H9 (cell line): ENCODE data around the gene VPS9D1. TPM values are rescaled to one million over a fixed set of nuclear protein-coding genes. Genes with fewer than 3 reads are reported as not detected.

ENCODE experiments used
- DNase-seq: peaks from one replicate; pipeline ENCODE4 v3.0.0-alpha.2; 2017
- H2AFZ ChIP-seq: one replicate; pipeline ENCODE4 v1.6.1; 2013; ENCODE audit warnings: mild to moderate bottlenecking, low read length, control low read depth, moderate library complexity
- H2AK5ac ChIP-seq: 2 replicates; pipeline ENCODE4 v1.6.1; 2013; ENCODE audit warnings: low read length, control low read depth, mixed read lengths; ENCODE audit not compliant: insufficient read length
- H2BK120ac ChIP-seq: one replicate; pipeline ENCODE4 v1.6.1; 2013; ENCODE audit warnings: low read depth, mild to moderate bottlenecking, low read length, control low read depth, inconsistent platforms; ENCODE audit not compliant: poor library complexity, severe bottlenecking
- H2BK12ac ChIP-seq: 2 replicates; pipeline ENCODE4 v1.6.1; 2013; ENCODE audit warnings: low read length, control low read depth, mixed read lengths, low read depth; ENCODE audit not compliant: insufficient read length
- H2BK15ac ChIP-seq: 2 replicates; pipeline ENCODE4 v1.6.1; 2013; ENCODE audit warnings: low read depth, low read length, control low read depth
- H2BK20ac ChIP-seq: one replicate; pipeline ENCODE4 v1.6.1; 2013; ENCODE audit warnings: low read depth, mild to moderate bottlenecking, low read length, control low read depth, inconsistent platforms; ENCODE audit not compliant: poor library complexity, severe bottlenecking
- H2BK5ac ChIP-seq: 2 replicates; pipeline ENCODE4 v1.6.1; 2013; ENCODE audit warnings: low read length, control low read depth, mixed read lengths; ENCODE audit not compliant: insufficient read length
- H3K14ac ChIP-seq: 2 replicates; pipeline ENCODE4 v1.6.1; 2013; ENCODE audit warnings: low read length, control low read depth; ENCODE audit not compliant: insufficient read depth
- H3K18ac ChIP-seq: 2 replicates; pipeline ENCODE4 v1.6.1; 2013; ENCODE audit warnings: low read depth, mild to moderate bottlenecking, mixed read lengths, low read length, control low read depth; ENCODE audit not compliant: insufficient read length
- H3K23ac ChIP-seq: 2 replicates; pipeline ENCODE4 v1.6.1; 2013; ENCODE audit warnings: low read length, control low read depth, mixed read lengths, low read depth; ENCODE audit not compliant: insufficient read length
- H3K23me2 ChIP-seq: 2 replicates; pipeline ENCODE4 v1.6.1; 2013; ENCODE audit warnings: low read depth, mild to moderate bottlenecking, mixed read lengths, low read length, control low read depth; ENCODE audit not compliant: insufficient read length, poor library complexity, severe bottlenecking
- H3K27ac ChIP-seq: 2 replicates; pipeline ENCODE4 v1.5.1; 2013; ENCODE audit warnings: low read length, control low read depth, mixed read lengths, low read depth; ENCODE audit not compliant: insufficient read length
- H3K27me3 ChIP-seq: 2 replicates; pipeline ENCODE4 v1.6.1; 2013; ENCODE audit warnings: low read length, control low read depth, inconsistent platforms; ENCODE audit not compliant: insufficient read depth
- H3K4ac ChIP-seq: 2 replicates; pipeline ENCODE4 v1.6.1; 2013; ENCODE audit warnings: low read depth, mild to moderate bottlenecking, control low read depth, inconsistent platforms, low read length, moderate library complexity
- H3K4me1 ChIP-seq: 2 replicates; pipeline ENCODE4 v1.6.1; 2013; ENCODE audit warnings: low read length, control low read depth, inconsistent platforms; ENCODE audit not compliant: insufficient read depth
- H3K4me2 ChIP-seq: 2 replicates; pipeline ENCODE4 v1.6.1; 2013; ENCODE audit warnings: low read length, control low read depth, mixed read lengths; ENCODE audit not compliant: insufficient read length, insufficient read depth
- H3K56ac ChIP-seq: 2 replicates; pipeline ENCODE4 v1.6.1; 2013; ENCODE audit warnings: low read depth, mild to moderate bottlenecking, mixed read lengths, low read length, control low read depth; ENCODE audit not compliant: insufficient read length
- H3K79me1 ChIP-seq: 2 replicates; pipeline ENCODE4 v1.6.1; 2013; ENCODE audit warnings: low read depth, mild to moderate bottlenecking, moderate library complexity, low read length, control low read depth, inconsistent platforms; ENCODE audit not compliant: insufficient read depth, poor library complexity, severe bottlenecking
- H3K79me2 ChIP-seq: 2 replicates; pipeline ENCODE4 v1.6.1; 2013; ENCODE audit warnings: low read length, control low read depth, inconsistent platforms; ENCODE audit not compliant: insufficient read depth
- H3K9ac ChIP-seq: 2 replicates; pipeline ENCODE4 v1.6.1; 2013; ENCODE audit warnings: low read length, control low read depth, mixed read lengths; ENCODE audit not compliant: insufficient read length; ENCODE audit errors: extremely low read depth
- H3K9me3 ChIP-seq: one replicate; pipeline ENCODE4 v1.6.1; 2013; ENCODE audit warnings: low read depth, low read length, inconsistent platforms; ENCODE audit not compliant: control insufficient read depth
- H3T11ph ChIP-seq: one replicate; pipeline ENCODE4 v1.6.1; 2013; ENCODE audit warnings: mild to moderate bottlenecking, low read length, control low read depth, inconsistent platforms
- H4K20me1 ChIP-seq: one replicate; pipeline ENCODE4 v1.6.1; 2013; ENCODE audit not compliant: control insufficient read depth, insufficient read length, insufficient read depth
- H4K5ac ChIP-seq: 2 replicates; pipeline ENCODE4 v1.6.1; 2013; ENCODE audit warnings: low read depth, mild to moderate bottlenecking, mixed read lengths, low read length, control low read depth; ENCODE audit not compliant: insufficient read length
- H4K8ac ChIP-seq: replicated peaks from 2 replicates; pipeline ENCODE4 v1.6.1; 2013; ENCODE audit warnings: low read length, control low read depth, mixed read lengths, low read depth; ENCODE audit not compliant: insufficient read length
- H4K91ac ChIP-seq: 2 replicates; pipeline ENCODE4 v1.6.1; 2013; ENCODE audit warnings: low read depth, mild to moderate bottlenecking, moderate library complexity, mixed read lengths, low read length, control low read depth; ENCODE audit not compliant: insufficient read length
- H3K27ac Mint-ChIP-seq, 3 experiments: 2 replicates in 2 of 3; 3 replicates in 1 of 3; pipeline ENCODE4 v1.8.0; 2020 to 2021; ENCODE audit warnings: mixed read lengths in 3 of 3, mild to moderate bottlenecking in 1 of 3, moderate library complexity in 1 of 3
- H3K27me3 Mint-ChIP-seq: 2 replicates; pipeline ENCODE4 v1.8.0; 2021; ENCODE audit warnings: low read depth, mild to moderate bottlenecking, moderate library complexity, mixed read lengths
- H3K36me3 Mint-ChIP-seq, 3 experiments: 2 replicates in 2 of 3; 3 replicates in 1 of 3; pipeline ENCODE4 v1.8.0; 2020 to 2021; ENCODE audit warnings: low read depth in 3 of 3, mixed read lengths in 3 of 3; ENCODE audit not compliant: insufficient read depth in 1 of 3
- H3K4me1 Mint-ChIP-seq, 2 experiments: 2 replicates each; pipeline ENCODE4 v1.8.0; 2020; ENCODE audit warnings: mixed read lengths in 2 of 2
- H3K4me3 Mint-ChIP-seq, 2 experiments: 2 replicates in 1 of 2; 3 replicates in 1 of 2; pipeline ENCODE4 v1.8.0; 2020 to 2021; ENCODE audit warnings: mild to moderate bottlenecking in 2 of 2, mixed read lengths in 2 of 2, moderate library complexity in 1 of 2
- H3K9me3 Mint-ChIP-seq, 2 experiments: 2 replicates in 1 of 2; 3 replicates in 1 of 2; pipeline ENCODE4 v1.8.0; 2020; ENCODE audit warnings: mild to moderate bottlenecking in 2 of 2, mixed read lengths in 2 of 2, moderate library complexity in 1 of 2
- CTCF ChIP-seq: fragments of 200-600 bp; sonication (generic); conservative IDR thresholded peaks from 3 replicates; pipeline ENCODE4 v1.8.0; 2021; ENCODE audit warnings: antibody characterized with exemption, mild to moderate bottlenecking
- WGBS: extraction: QIAGEN DNeasy Blood & Tissue Kit; methylation state at CpG from one replicate; pipeline ENCODE4 v1.1.7; 2013; ENCODE audit warnings: missing lambda C conversion rate, low lambda C conversion rate, mixed read lengths; ENCODE audit not compliant: insufficient read length; ENCODE audit errors: extremely low coverage; 5-methylcytosine and 5-hydroxymethylcytosine counted together
- total RNA-seq: library from RNA; stranded (reverse); gene quantifications from 2 replicates; pipeline ENCODE4 v1.2.1, GENCODE V29; 2021

The VPS9D1 gene
- total RNA-seq, 1 experiment from 2014 or later, result 6.0 TPM

DNA sequence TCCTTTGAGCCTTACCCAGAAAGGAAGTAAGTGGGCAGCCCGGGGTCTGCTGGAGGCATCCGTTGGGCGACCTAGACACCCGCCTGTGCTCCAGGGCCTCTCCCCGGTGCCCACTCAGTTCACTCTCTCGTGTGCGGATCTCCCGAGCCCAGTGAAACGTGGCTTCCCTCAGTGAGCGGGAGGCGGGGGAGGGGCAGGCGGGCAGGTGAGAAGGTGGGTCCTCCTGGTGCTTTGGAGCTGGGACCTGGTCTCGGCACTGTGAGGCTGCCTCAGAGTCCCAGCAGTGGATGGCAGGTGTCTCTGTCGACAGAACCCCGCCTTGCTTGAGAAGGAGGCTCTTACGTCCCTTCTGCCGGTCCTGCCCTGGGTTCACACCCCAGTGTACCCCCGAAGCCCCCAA is 8.6 kb upstream of the VPS9D1 start:
- H3K36me3 Mint-ChIP-seq, result peaks cover 16 to 61% (median 53%) of the 10 kb centered on the region in 3 experiments; a peak in 6 of 7 replicates
- H4K20me1 ChIP-seq, result no peaks in the 10 kb centered on the region

More for the DNA sequence above, 8.6 kb upstream of the VPS9D1 start:
- H3K79me1 ChIP-seq, result no peaks in the 10 kb centered on the region
- H3K14ac ChIP-seq, result no peak overlapping the region
- peak overlapping the region in 2 of 3 experiments; percentile 61 to 81; a peak in 3 of 7 replicates for H3K27ac Mint-ChIP-seq
- H3K27me3 Mint-ChIP-seq, result peaks cover 2% of the 10 kb centered on the region
- no peak overlapping the region for H3K4me2 ChIP-seq
- H3K27ac ChIP-seq, result no peak overlapping the region
- no CpG with 5 or more reads among the region's 18 CpGs for WGBS
- no peak overlapping the region for H3K9ac ChIP-seq
- no peak overlapping the region for H2BK5ac ChIP-seq
- no peak overlapping the region for H2BK15ac ChIP-seq
- DNase-seq, result no peak
- H2BK20ac ChIP-seq, result no peak overlapping the region
- H3K27me3 ChIP-seq, result no peaks in the 10 kb centered on the region
- no peak overlapping the region for H3K23ac ChIP-seq
- no peaks in the 10 kb centered on the region for H3K79me2 ChIP-seq
- no peak overlapping the region for H3K18ac ChIP-seq
- H2BK12ac ChIP-seq, result no peak overlapping the region
- no peaks in the 10 kb centered on the region; a peak in 1 of 5 replicates for H3K9me3 Mint-ChIP-seq
- H3K9me3 ChIP-seq, result no peaks in the 10 kb centered on the region
- H2AFZ ChIP-seq, result no peak overlapping the region
- no peak overlapping the region for H3K56ac ChIP-seq
- TF ChIP-seq CTCF, result no peak
- H4K91ac ChIP-seq, result no peak overlapping the region
- H4K5ac ChIP-seq, result no peak overlapping the region
- no peak overlapping the region for H3K4ac ChIP-seq
- no peak overlapping the region for H2BK120ac ChIP-seq
- H2AK5ac ChIP-seq, result no peak overlapping the region
- H3K23me2 ChIP-seq, result no peaks in the 10 kb centered on the region
- H3K4me1 Mint-ChIP-seq, result peaks cover 9 to 24% of the 10 kb centered on the region in 2 experiments
- no peaks in the 10 kb centered on the region for H3K4me1 ChIP-seq
- H3K4me3 Mint-ChIP-seq, result no peak overlapping the region
- no peak overlapping the region for H4K8ac ChIP-seq
- no peak overlapping the region for H3T11ph ChIP-seq
